Endodermal cell (in vitro differentiated cells): ENCODE measurements around the gene SEPTIN3. TPM values are rescaled to one million over a fixed set of nuclear protein-coding genes. Genes with fewer than 3 reads are reported as not detected.

ENCODE experiments used
- DNase-seq: peaks from one replicate; pipeline ENCODE4 v3.0.0-alpha.2; 2017
- H3K27ac ChIP-seq: 2 replicates; pipeline ENCODE4 v1.5.1; 2013; ENCODE audit warnings: mild to moderate bottlenecking, low read depth, low read length, moderate library complexity
- H3K27me3 ChIP-seq: 2 replicates; pipeline ENCODE4 v1.6.1; 2013; ENCODE audit warnings: mild to moderate bottlenecking, low read length, moderate library complexity; ENCODE audit not compliant: insufficient read depth, control insufficient read depth, poor library complexity, severe bottlenecking
- H3K36me3 ChIP-seq: 2 replicates; pipeline ENCODE4 v1.7.0; 2013; ENCODE audit warnings: mild to moderate bottlenecking, low read length, moderate library complexity; ENCODE audit not compliant: control insufficient read depth, insufficient read depth
- H3K4me1 ChIP-seq: one replicate; pipeline ENCODE4 v1.7.0; 2013; ENCODE audit warnings: low read length; ENCODE audit not compliant: control insufficient read depth, insufficient read depth
- H3K4me3 ChIP-seq: 2 replicates; pipeline ENCODE4 v1.5.1; 2013; ENCODE audit warnings: mild to moderate bottlenecking, low read length, moderate library complexity
- H3K9ac ChIP-seq: 2 replicates; pipeline ENCODE4 v1.6.1; 2013; ENCODE audit warnings: mild to moderate bottlenecking, low read length, moderate library complexity; ENCODE audit not compliant: poor library complexity, severe bottlenecking; ENCODE audit errors: extremely low read depth
- H3K9me3 ChIP-seq: 2 replicates; pipeline ENCODE4 v1.6.1; 2013; ENCODE audit warnings: mild to moderate bottlenecking, low read length, moderate library complexity; ENCODE audit not compliant: control insufficient read depth
- H3K27ac Mint-ChIP-seq: 2 replicates; pipeline ENCODE4 v1.8.0; 2020; ENCODE audit warnings: mixed read lengths
- H3K27me3 Mint-ChIP-seq: 2 replicates; pipeline ENCODE4 v1.8.0; 2021; ENCODE audit warnings: mild to moderate bottlenecking, mixed read lengths; ENCODE audit not compliant: insufficient read depth
- H3K36me3 Mint-ChIP-seq: 2 replicates; pipeline ENCODE4 v1.8.0; 2020; ENCODE audit warnings: low read depth, mixed read lengths
- H3K4me1 Mint-ChIP-seq: 2 replicates; pipeline ENCODE4 v1.8.0; 2020; ENCODE audit warnings: mixed read lengths
- H3K4me3 Mint-ChIP-seq: 2 replicates; pipeline ENCODE4 v1.8.0; 2020; ENCODE audit warnings: mild to moderate bottlenecking, moderate library complexity, mixed read lengths
- H3K9me3 Mint-ChIP-seq: 2 replicates; pipeline ENCODE4 v1.8.0; 2020; ENCODE audit warnings: mild to moderate bottlenecking, mixed read lengths
- WGBS, 2 experiments: methylation state at CpG; one replicate each; pipeline versions ENCODE4 v1.1.5 to v1.1.7; 2013; ENCODE audit warnings: missing lambda C conversion rate in 2 of 2, mixed read lengths in 1 of 2; ENCODE audit not compliant: insufficient coverage in 1 of 2, insufficient read length in 1 of 2; 5-methylcytosine and 5-hydroxymethylcytosine counted together
- total RNA-seq, 2 donors: library from RNA; stranded (reverse); fragmentation: NEBNext Ultra II Directional in 1 of 2; extraction: Animal tissue kit (Norgen Biotek cat#: 25700) in 1 of 2; gene quantifications; 2 replicates in 1 of 2; 3 replicates in 1 of 2; pipeline ENCODE4 v1.2.1, GENCODE V29; 2021
- TF ChIP-seq, protein P1 (sequence below): fragments of 200-600 bp; sonication (generic); conservative IDR thresholded peaks from 2 replicates; pipeline ENCODE4 v1.5.0; 2021; ENCODE audit warnings: antibody characterized with exemption, mild to moderate bottlenecking

SEPTIN3 gene
- total RNA-seq, 2 donors from 2014 or later = 10.9 to 13.9 TPM

DNA sequence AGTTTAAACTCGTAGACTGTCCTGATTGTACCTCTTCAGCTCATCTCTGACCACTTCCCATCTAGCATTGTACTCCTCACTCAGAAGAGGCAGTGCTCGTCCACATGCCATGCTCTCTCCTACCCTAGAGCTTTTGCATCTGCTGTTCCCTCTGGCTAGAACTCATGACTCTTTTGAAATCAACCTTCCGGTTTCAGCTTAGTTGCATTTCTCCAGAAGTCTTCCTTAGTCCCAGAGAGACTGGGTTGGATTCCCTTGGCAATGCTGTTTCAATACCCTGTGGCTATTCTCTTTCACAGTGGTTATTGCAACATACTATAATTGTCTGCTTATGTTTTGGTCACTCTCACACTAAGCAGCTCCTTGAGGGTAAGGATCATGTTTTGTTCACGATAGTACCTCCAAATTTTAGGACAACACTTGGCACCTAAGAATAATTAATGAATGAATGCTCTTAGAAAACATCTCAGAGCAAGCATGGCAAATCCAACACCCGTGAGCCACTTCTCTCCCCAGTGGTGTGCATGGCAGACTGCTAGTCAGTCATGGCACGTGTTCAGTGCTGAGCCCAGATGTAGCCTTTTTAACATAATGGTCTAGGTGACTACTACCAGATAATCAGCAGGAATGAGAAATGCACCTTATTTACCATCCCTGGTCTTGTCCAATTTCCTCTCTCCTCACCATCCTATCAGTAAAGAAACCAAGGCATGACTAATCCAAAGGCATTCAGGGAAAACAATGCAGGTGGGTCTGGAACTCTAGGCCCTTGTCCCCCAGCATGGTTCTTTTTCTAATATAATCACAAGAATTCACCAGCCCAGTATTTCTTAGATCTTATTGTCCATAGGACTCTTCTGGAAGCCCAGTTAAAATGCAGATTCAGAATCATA, 14.5 kb downstream of the SEPTIN3 start:
- H3K27ac ChIP-seq = no peak overlapping the region

DNA sequence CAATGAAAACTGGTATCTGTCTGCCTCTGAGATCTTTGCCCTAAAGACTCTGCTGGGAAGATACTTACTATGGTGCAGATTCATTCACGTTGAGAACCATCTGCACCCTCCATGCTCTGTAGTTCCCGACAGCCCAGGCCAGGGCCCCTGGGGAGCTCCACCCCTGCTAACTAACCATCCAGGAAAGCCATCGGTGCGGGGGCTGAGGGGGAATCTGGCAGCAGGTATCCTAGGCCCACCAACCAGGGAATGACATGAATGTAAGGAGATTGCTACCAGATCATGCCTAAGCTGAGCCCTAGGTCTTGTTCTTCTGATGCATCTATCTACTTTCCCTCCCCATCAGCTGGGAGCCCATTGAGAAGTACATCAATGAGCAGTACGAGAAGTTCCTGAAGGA, 18.0 kb downstream of the SEPTIN3 start:
- Histone ChIP-seq H3K9ac (no peak overlapping the region), H3K4me1 (no peaks in the 10 kb centered on the region), H3K4me3 (no peak overlapping the region), H3K9me3 (no peaks in the 10 kb centered on the region), H3K36me3 (no peaks in the 10 kb centered on the region), H3K27ac (no peak overlapping the region), H3K27me3 (no peaks in the 10 kb centered on the region)
- peak; percentile 20 for DNase-seq
- no peaks in the 10 kb centered on the region for H3K9me3 Mint-ChIP-seq
- H3K4me3 Mint-ChIP-seq = no peak overlapping the region
- WGBS, 2 experiments = 91 to 96% methylated on average over 4 to 5 of the region's 5 CpGs
- H3K36me3 Mint-ChIP-seq = no peaks in the 10 kb centered on the region
- H3K4me1 Mint-ChIP-seq = no peaks in the 10 kb centered on the region
- H3K27me3 Mint-ChIP-seq = no peaks in the 10 kb centered on the region
- no peak overlapping the region for H3K27ac Mint-ChIP-seq
- TF ChIP-seq, protein P1, sequence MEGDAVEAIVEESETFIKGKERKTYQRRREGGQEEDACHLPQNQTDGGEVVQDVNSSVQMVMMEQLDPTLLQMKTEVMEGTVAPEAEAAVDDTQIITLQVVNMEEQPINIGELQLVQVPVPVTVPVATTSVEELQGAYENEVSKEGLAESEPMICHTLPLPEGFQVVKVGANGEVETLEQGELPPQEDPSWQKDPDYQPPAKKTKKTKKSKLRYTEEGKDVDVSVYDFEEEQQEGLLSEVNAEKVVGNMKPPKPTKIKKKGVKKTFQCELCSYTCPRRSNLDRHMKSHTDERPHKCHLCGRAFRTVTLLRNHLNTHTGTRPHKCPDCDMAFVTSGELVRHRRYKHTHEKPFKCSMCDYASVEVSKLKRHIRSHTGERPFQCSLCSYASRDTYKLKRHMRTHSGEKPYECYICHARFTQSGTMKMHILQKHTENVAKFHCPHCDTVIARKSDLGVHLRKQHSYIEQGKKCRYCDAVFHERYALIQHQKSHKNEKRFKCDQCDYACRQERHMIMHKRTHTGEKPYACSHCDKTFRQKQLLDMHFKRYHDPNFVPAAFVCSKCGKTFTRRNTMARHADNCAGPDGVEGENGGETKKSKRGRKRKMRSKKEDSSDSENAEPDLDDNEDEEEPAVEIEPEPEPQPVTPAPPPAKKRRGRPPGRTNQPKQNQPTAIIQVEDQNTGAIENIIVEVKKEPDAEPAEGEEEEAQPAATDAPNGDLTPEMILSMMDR = no peak

More for the DNA sequence above, 14.5 kb downstream of the SEPTIN3 start:
- Mint-ChIP-seq H3K36me3 (no peaks in the 10 kb centered on the region), H3K9me3 (no peaks in the 10 kb centered on the region), H3K4me3 (no peak overlapping the region), H3K4me1 (no peaks in the 10 kb centered on the region), H3K27ac (no peak overlapping the region), H3K27me3 (peaks cover 9% of the 10 kb centered on the region)
- Histone ChIP-seq H3K9ac (no peak overlapping the region), H3K4me3 (no peak overlapping the region), H3K27me3 (peaks cover 2% of the 10 kb centered on the region), H3K4me1 (no peaks in the 10 kb centered on the region), H3K9me3 (no peaks in the 10 kb centered on the region), H3K36me3 (no peaks in the 10 kb centered on the region)
- WGBS, 2 experiments = 93 to 95% methylated on average over 5 to 6 of the region's 6 CpGs
- TF ChIP-seq, protein P1 = no peak
- no peak for DNase-seq

DNA sequence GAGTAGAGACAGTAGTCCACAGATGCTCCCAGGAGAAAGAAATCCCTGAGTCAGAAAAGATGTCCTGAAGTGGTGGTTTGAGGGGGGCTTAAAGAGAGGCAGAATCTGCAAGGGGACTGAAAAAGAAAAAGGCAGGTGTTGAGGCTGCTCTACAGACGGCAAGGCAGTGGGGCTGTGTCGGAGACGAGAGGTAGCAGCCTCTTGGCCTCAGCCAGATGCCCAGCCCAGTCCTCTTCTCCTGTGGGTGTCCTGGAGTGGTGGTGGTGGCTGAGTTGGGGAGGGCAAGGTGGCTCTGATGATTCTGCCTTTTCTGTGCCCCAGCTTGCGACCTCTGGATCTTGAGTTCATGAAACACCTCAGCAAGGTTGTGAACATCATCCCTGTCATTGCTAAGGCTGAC, 20.0 kb downstream of the SEPTIN3 start:
- no peak overlapping the region for H3K9ac ChIP-seq
- H3K27ac Mint-ChIP-seq = no peak overlapping the region
- WGBS, 2 experiments = 85 to 100% methylated on average over 1 to 4 of the region's 4 CpGs
- no peaks in the 10 kb centered on the region for H3K4me1 ChIP-seq
- H3K4me1 Mint-ChIP-seq = no peaks in the 10 kb centered on the region
- no peak overlapping the region for H3K4me3 Mint-ChIP-seq
- no peaks in the 10 kb centered on the region for H3K27me3 Mint-ChIP-seq
- H3K9me3 Mint-ChIP-seq = no peaks in the 10 kb centered on the region
- peak; percentile 33 for DNase-seq
- H3K36me3 Mint-ChIP-seq = no peaks in the 10 kb centered on the region
- H3K27me3 ChIP-seq = no peaks in the 10 kb centered on the region
- no peaks in the 10 kb centered on the region for H3K9me3 ChIP-seq
- no peak overlapping the region for H3K27ac ChIP-seq
- H3K36me3 ChIP-seq = no peaks in the 10 kb centered on the region
- H3K4me3 ChIP-seq = no peak overlapping the region
- TF ChIP-seq, protein P1 = no peak
